ENCODE measurements around the gene TP53BP2.

TP53BP2 gene

GRCh38 chr1:223852337-223852736 is 6.6 kb upstream of the TP53BP2 start:
- TF ChIP-seq CTCF (IDR thresholded peaks at IDR 0.05; ENCODE audit: insufficient read depth, low read depth, low read length, missing control alignments) = no peak
- no peak for DNase-seq (ENCODE audit: low read depth)
- no peak overlapping the region for H3K4me3 ChIP-seq (ENCODE audit: low read length)

GRCh38 chr1:223849352-223850254 is 3.9 kb upstream of the TP53BP2 start:
- TF ChIP-seq CTCF (IDR thresholded peaks at IDR 0.05; ENCODE audit: insufficient read depth, low read depth, low read length, missing control alignments) = no peak
- DNase-seq (ENCODE audit: low read depth) = no peak
- H3K4me3 ChIP-seq (ENCODE audit: low read length) = no peak overlapping the region

GRCh38 chr1:223848536-223848935 is 2.8 kb upstream of the TP53BP2 start:
- H3K4me3 ChIP-seq (ENCODE audit: low read length) = no peak overlapping the region
- no peak for DNase-seq (ENCODE audit: low read depth)
- no peak for TF ChIP-seq CTCF (IDR thresholded peaks at IDR 0.05; ENCODE audit: insufficient read depth, low read depth, low read length, missing control alignments)

GRCh38 chr1:223847781-223848345 is 2.1 kb upstream of the TP53BP2 start:
- no peak for DNase-seq (ENCODE audit: low read depth)
- no peak overlapping the region for H3K4me3 ChIP-seq (ENCODE audit: low read length)

GRCh38 chr1:223845037-223845809 is 524 bp downstream of the TP53BP2 start:
- H3K4me3 ChIP-seq (ENCODE audit: low read length) = peak overlapping the region; percentile 56
- TF ChIP-seq CTCF (IDR thresholded peaks at IDR 0.05; ENCODE audit: insufficient read depth, low read depth, low read length, missing control alignments) = no peak
- DNase-seq (ENCODE audit: low read depth) = peak; percentile 51

More at GRCh38 chr1:223847781-223848345, 2.1 kb upstream of the TP53BP2 start:
- no peak for TF ChIP-seq CTCF (IDR thresholded peaks at IDR 0.05; ENCODE audit: insufficient read depth, low read depth, low read length, missing control alignments)

- no peak for TF ChIP-seq CTCF (IDR thresholded peaks at IDR 0.05; ENCODE audit: insufficient read depth, low read depth, low read length, missing control alignments)
- peak overlapping the region; percentile 56 for H3K4me3 ChIP-seq (ENCODE audit: low read length)
- no peak for DNase-seq (ENCODE audit: low read depth)
Measured at GRCh38 chr1:223844787-223845036, 1.0 kb downstream of the TP53BP2 start.
